GM15510 (cell line): Measurements from ENCODE around the gene PRPSAP1.

Experiments
- POLR2A ChIP-seq: IDR thresholded peaks from 3 replicates; pipeline ENCODE4 v1.6.1; 2011; ENCODE audit warnings: borderline replicate concordance; ENCODE audit not compliant: insufficient read length; ENCODE audit errors: extremely low read depth

The PRPSAP1 gene

GRCh38 chr17:76263896-76264295 is 89.8 kb downstream of the PRPSAP1 start:
- TF ChIP-seq POLR2A: no peak

GRCh38 chr17:76262732-76263344 is 90.9 kb downstream of the PRPSAP1 start:
- TF ChIP-seq POLR2A: peak; percentile 46

- TF ChIP-seq POLR2A: peak; percentile 34
Observed at GRCh38 chr17:76261421-76262215, 92.1 kb downstream of the PRPSAP1 start.

- TF ChIP-seq POLR2A: peak; percentile 55
Observed at GRCh38 chr17:76260669-76261068, 93.0 kb downstream of the PRPSAP1 start.

GRCh38 chr17:76260220-76260619 is 93.5 kb downstream of the PRPSAP1 start:
- no peak for TF ChIP-seq POLR2A
